HG03520 (cell line): Measurements from ENCODE around the gene CR1.
"Not testable (repeated sequence)": the region's sequence is repeated elsewhere in the genome, so short reads cannot be mapped to it uniquely, and the experiment has no call there.

Source experiments
- ATAC-seq: cut with Tn5 transposase; IDR thresholded peaks from one replicate; pipeline ENCODE4 v1.9.1; 2021; ENCODE audit warnings: mild to moderate bottlenecking, moderate library complexity; ENCODE audit not compliant: unreplicated experiment

Gene CR1

DNA sequence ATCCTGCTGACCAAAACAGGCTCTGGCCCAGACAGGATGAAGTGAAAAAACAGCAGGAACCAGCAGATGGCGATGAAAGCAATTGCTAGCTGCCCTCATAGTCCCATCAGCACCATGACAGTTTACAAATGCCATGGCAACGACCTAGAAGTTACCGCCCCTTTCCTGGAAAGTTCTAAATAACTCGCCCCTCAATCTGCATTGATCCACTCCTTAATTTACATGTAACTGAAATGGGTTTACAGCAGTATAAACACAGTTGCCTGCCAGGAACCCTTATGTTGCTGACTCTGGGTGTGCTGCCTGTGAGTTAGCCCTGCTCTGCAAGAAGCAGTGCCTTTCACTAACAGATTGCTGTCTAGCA, 83.5 kb downstream of the CR1 start:
- ATAC-seq = peak; percentile 81

DNA sequence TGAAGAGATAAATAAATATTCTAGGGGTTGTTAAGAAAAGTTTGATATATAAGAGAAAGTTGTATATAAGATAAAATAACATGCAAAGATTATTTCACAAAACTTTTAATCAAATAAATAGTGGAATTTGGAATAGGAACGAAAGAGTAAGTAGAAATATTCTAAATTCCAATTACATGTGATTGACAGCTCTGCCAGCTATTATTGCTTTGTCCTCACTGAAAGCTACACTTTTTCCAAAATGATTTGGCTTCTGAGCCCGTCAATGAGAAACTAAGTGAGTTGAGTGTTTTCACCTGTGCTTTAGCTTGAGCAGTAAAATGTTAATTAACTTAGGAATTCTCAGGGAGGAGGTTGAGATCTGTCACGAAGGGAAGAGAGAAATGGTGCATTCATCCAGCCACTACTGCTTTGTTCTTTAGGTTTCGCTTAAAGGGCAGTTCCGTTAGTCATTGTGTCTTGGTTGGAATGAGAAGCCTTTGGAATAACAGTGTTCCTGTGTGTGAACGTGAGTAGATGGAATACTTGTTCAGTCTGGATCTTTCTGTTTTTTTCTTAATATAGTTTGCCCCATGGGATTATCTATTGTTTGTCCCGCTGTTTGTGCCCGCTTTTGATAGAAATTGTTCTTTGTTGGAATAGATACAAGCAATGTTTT, 85.7 kb downstream of the CR1 start:
- no peak for ATAC-seq

- ATAC-seq = not testable (repeated sequence)
These were observed 93.5 kb downstream of the CR1 start for GRCh38 chr1:207589506-207589905.

DNA sequence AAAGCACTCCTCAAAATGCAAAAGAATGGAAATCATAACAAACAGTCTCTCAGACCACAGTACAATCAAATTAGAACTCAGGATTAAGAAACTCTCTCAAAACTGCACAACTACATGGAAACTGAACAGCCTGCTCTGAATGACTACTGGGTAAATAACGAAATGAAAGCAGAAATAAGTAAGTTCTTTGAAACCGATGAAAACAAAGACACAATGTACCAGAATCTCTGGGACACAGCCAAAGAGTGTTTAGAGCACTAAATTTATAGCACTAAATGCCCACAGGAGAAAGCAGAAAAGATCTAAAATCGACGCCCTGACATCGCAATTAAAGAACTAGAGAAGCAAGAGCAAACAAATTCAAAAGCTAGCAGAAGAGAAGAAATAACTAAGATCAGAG, 95.2 kb downstream of the CR1 start:
- not testable (repeated sequence) for ATAC-seq

GRCh38 chr1:207594095-207594494, 98.1 kb downstream of the CR1 start:
- not testable (repeated sequence) for ATAC-seq

- no peak for ATAC-seq
These were observed 107.8 kb downstream of the CR1 start for GRCh38 chr1:207603777-207604176.

DNA sequence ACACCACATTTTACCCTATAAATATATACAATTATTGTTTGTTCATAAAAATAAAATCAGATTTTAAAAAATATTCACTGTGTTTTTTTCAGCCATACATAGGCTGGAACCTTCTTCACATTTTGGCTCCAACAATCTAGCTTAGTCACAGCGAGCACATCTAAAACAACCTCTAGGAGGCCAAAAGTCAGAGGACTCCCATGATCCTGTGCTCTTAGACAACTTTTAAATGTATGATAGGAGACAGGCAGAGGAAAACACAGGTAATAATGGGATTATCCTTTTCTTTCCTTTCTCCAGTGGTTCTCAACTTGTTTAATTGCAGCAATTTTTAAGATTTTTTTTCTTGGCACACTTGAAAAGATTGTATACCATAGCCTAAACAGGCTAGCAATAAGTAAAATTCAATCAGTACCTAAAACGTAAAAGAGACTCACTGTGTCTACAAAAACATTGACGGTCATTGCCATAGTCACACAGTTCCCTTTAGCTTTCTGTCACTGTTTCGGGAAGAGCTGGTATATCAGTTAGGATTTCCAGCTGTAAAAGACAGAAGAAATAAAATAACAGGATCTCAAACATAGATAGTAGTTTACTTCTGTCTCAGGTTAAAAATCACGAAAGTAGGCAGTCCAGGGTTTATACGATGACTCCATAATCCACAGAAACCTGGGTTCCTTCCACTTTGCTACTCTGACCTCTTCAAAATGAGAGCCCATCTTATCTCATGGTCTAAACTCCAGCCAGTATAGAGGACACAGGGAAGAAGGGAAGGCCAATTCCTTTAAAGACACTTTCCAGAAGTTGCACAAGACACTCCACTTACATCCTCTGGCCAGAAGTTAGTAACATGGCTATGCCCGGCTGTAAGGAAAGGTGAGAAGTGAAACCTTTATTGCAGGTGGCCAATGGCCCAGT, 109.7 kb downstream of the CR1 start:
- ATAC-seq = no peak

DNA sequence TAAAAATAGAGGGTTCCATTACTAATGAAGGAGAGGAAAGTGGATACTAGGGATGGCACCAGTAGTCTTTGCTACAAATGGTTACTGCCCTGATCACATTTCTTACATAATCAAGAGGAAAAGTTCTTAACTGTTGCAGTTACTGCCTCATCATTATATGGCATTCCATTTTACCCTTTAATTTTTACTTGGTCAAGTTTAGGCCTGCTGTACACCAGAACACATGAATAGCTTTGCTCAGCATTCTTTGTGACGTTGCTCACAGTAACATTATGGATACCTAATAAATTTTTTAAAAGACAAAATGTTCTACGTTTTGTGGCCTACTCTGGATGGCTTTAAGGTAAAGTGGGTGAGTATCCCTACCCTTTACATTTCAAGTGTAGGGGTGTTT, 110.4 kb downstream of the CR1 start:
- no peak for ATAC-seq

- no peak for ATAC-seq
These were observed 116.8 kb downstream of the CR1 start for GRCh38 chr1:207612762-207613161.

DNA sequence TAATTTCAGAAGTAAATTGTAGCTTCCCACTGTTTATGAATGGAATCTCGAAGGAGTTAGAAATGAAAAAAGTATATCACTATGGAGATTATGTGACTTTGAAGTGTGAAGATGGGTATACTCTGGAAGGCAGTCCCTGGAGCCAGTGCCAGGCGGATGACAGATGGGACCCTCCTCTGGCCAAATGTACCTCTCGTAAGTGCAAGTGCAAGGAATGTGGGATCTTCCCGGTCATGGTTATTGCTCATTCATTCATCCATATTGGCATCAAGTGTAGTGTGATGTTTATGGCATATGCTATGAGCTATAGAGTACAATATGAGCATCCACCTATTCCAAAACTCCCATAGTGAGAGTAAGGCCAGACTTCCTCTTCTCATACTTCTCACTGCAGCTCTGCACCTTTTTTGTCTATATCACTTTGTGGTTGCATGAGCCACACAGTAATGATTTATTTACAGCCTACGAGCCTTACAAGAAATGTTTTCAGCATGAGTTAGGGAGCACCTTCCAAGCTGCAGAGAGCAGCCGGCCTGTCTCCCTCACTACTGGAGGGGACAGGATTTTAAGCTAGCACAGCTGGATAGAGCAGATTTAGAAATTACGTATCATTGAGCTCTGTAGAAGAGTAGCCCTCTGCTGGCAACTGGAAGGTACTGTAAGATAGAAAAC, 124.0 kb downstream of the CR1 start:
- peak; percentile 78 for ATAC-seq

DNA sequence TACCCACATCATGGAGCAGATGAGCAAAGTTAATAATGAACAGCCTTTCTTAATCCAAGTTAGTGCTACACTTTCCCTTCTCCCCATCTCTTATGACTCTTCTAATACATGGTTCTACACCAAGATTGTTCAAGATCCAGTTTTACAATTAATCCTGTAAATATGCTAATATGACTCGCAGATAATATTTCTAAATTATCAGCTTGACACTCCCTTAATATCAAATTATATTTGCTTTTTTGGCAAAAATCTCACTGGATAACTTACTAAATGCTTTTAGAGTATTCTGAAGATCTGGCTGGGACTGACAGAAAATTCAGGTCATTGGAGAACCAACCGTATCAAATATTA, 124.6 kb downstream of the CR1 start:
- ATAC-seq = no peak

GRCh38 chr1:207625504-207626071, 129.6 kb downstream of the CR1 start:
- not testable (repeated sequence) for ATAC-seq

DNA sequence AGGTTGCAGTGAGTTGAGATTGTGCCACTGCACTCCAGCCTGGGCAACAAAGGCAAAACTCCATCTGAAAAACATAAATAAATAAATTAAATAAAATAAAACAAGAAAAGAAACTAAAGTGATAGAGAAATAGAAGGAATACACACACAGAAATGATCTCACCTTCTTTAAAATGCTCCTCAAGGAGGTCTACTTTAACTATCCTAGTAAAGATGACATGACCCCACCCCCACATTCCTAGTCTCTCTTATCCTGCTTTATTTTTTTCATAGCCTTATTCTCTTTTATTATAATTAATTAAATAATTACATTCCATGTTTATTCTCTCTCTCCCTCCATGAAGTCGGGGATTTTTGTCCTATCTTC, 131.0 kb downstream of the CR1 start:
- ATAC-seq = no peak

DNA sequence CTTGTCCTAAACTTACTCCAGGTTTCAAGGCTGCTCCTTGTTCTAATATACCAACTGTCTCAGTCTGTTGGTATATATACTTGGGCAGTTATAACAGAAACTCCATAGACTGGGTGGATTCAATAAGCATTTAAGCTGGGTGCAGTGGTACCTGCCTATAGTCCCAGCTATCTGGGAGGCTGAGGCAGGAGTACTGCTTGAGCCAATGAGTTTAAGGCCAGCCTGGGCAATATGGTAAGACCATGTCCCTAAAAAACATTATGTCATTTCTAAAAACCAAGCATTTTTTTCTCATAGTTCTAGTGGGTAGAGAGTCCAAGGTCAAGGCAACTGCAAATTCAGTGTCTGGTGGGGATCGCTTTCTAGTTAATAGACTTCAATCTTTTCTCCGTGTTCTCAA, 131.5 kb downstream of the CR1 start:
- ATAC-seq = no peak

- ATAC-seq = no peak
These were observed 132.8 kb downstream of the CR1 start for GRCh38 chr1:207628776-207629175.

GRCh38 chr1:207631137-207631536, 135.2 kb downstream of the CR1 start:
- ATAC-seq = no peak

DNA sequence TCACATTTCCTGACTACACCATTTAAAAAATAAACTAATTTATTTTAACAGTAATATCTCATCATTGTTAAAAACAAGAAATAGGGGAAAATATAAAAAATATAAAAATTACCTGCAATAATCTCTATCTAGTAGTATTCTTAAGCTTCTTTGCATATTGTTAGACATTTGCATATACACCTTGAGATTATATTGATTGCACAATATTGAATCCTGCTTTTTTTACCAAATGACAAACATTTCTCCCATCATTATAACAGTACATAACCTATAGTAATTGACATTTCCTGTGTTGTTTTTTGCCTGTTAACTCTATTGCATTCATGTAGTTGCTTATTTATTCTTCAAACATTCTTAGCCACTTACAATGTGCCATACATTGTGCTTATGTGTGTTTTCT, 137.3 kb downstream of the CR1 start:
- ATAC-seq = no peak

DNA sequence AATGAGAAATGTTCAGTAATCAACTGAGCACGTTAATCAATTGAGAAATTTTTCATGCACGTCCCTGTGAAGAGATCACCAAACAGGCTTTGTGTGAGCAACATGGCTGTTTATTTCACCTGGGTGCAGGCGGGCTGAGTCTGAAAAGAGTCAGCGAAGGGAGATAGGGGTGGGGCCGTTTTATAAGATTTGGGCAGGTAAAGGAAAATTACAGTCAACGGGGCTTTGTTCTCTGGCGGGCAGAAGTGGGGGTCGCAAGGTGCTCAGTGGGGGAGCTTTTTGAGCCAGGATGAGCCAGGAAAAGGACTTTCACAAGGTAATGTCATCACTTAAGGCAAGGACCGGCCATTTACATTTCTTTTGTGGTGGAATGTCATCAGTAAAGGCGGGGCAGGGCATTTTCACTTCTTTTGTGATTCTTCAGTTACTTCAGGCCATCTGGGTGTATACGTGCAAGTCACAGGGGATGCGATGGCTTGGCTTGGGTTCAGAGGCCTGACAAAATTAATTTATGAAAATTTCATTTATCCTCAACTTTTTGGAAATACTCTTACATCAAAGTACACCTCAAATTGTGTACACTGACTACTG, 137.8 kb downstream of the CR1 start:
- ATAC-seq = not testable (repeated sequence)

DNA sequence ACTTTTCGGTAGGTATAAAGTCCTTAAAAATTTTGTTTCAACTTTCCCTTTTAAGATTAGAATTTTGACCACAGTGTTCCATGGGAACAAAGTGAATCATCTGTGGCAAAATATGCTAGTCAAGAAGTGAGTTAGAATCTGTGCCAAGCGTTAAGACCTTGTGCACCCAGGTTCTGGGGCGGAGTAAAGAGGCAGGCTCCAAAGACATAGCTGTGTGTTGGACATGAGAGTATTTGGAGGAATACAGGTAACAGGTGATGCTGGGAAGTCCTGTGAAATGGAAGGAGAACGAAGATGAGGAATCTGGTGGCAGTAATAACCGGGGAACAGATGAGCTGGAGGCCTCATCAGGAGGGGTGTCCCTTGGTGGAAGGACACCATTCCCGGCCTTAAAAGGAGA, 138.3 kb downstream of the CR1 start:
- ATAC-seq = not testable (repeated sequence)

GRCh38 chr1:207635569-207636186, 139.7 kb downstream of the CR1 start:
- ATAC-seq = not testable (repeated sequence)
